Measurements from ENCODE around the gene CAPZA1.

The CAPZA1 gene

DNA sequence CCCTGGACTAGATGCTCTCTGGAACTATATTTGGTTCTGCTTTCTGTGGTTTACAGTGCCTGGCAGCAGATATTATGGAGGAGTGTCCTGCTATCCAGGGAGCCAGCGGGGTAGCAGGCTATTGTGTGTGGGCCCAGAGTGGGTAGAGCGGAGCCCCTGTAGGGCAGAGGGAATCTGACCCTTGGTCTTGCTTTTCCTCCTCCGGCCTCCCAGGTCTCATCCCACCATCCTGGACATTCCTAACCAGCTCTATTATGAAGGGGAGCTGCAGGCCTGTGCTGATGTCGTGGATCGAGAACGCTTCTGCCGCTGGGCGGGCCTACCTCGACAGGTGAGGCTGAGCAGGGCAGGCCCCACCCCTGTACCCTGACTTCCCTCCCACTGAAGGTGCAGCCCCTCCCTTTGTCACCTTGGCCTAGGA is 78.2 kb downstream of the CAPZA1 start:
- H3K27ac ChIP-seq = peak overlapping the region; percentile 68
- TF ChIP-seq, protein P1, sequence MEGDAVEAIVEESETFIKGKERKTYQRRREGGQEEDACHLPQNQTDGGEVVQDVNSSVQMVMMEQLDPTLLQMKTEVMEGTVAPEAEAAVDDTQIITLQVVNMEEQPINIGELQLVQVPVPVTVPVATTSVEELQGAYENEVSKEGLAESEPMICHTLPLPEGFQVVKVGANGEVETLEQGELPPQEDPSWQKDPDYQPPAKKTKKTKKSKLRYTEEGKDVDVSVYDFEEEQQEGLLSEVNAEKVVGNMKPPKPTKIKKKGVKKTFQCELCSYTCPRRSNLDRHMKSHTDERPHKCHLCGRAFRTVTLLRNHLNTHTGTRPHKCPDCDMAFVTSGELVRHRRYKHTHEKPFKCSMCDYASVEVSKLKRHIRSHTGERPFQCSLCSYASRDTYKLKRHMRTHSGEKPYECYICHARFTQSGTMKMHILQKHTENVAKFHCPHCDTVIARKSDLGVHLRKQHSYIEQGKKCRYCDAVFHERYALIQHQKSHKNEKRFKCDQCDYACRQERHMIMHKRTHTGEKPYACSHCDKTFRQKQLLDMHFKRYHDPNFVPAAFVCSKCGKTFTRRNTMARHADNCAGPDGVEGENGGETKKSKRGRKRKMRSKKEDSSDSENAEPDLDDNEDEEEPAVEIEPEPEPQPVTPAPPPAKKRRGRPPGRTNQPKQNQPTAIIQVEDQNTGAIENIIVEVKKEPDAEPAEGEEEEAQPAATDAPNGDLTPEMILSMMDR (conservative IDR thresholded peaks at IDR 0.05) = no peak
- TF ChIP-seq ZFX (IDR thresholded peaks at IDR 0.05) = no peak

DNA sequence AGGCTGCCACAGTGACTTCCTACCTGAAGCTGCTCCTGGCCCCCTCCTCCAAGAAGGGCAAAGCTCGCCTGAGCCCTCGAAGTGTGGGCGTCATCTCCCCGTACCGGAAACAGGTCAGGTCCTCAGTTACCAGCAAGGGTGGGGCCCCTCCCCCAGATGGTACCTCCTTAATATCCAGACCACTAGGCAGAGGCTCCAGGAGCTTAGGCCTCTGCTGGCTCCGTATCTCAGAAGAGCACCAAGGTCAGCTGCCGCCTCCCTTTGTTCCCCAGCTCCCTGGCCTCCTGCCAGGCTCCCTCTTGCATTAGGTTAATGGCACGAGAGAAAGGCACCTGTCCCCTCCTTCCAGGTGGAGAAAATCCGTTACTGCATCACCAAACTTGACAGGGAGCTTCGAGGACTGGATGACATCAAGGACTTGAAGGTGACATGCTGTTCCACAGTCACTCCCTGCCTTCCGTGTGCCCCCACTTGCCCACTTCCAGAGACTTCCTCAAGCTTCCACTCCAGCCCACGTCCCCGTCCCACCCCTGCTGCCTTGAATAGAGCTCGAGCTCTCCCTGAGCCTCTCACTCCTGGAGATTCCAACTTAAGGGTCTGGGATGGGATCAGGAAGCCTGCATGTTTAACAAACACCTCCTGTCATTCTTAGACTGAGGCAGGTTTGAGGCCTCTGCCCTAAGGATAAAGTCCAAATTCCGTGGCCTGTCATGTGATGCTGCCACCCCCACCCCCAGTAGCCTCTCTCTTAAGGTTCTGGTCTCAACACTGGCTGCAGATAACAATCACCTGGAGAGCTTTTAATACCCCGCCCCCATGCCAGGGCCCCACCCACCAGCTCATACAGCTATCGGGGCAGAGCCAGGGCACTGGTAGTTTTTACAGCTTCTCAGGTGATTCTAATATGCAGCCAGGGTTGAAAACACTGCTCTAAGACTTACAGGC is 79.0 kb downstream of the CAPZA1 start:
- TF ChIP-seq ZFX (IDR thresholded peaks at IDR 0.05) = no peak
- TF ChIP-seq, protein P1 (conservative IDR thresholded peaks at IDR 0.05) = no peak
- peak overlapping the region; percentile 68 for H3K27ac ChIP-seq

DNA sequence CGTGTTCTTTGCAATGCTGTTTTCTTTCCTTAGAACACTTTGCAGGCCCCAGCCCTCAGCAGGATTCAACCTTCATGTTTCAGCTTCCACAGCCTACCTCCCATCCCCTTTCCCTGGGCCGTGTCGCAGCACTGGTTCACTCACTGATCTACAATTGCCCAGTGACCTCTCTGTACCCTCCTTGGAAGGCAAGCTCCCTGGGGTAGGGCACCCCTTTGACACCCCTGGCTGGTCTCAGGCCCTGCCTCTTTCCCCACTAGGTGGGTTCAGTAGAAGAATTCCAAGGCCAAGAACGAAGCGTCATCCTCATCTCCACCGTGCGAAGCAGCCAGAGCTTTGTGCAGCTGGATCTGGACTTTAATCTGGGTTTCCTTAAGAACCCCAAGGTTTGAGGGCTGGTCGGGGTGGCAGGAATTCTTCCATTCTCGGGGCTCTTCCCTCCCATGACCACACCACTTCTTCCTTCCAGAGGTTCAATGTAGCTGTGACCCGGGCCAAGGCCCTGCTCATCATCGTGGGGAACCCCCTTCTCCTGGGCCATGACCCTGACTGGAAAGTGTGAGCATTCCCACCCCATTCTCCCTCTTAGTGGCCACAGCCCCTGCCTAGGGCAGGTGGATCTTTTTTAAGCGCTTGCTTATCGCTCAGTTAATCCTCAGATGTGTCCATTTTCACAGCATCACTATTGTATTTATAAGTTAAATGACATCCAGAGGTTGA is 80.0 kb downstream of the CAPZA1 start:
- peak overlapping the region; percentile 68 for H3K27ac ChIP-seq
- 0 out of 2 replicates have a peak, but pooled peaks have one; percentile 20 for TF ChIP-seq ZFX (IDR thresholded peaks at IDR 0.05)
- TF ChIP-seq, protein P1 (conservative IDR thresholded peaks at IDR 0.05) = no peak

DNA sequence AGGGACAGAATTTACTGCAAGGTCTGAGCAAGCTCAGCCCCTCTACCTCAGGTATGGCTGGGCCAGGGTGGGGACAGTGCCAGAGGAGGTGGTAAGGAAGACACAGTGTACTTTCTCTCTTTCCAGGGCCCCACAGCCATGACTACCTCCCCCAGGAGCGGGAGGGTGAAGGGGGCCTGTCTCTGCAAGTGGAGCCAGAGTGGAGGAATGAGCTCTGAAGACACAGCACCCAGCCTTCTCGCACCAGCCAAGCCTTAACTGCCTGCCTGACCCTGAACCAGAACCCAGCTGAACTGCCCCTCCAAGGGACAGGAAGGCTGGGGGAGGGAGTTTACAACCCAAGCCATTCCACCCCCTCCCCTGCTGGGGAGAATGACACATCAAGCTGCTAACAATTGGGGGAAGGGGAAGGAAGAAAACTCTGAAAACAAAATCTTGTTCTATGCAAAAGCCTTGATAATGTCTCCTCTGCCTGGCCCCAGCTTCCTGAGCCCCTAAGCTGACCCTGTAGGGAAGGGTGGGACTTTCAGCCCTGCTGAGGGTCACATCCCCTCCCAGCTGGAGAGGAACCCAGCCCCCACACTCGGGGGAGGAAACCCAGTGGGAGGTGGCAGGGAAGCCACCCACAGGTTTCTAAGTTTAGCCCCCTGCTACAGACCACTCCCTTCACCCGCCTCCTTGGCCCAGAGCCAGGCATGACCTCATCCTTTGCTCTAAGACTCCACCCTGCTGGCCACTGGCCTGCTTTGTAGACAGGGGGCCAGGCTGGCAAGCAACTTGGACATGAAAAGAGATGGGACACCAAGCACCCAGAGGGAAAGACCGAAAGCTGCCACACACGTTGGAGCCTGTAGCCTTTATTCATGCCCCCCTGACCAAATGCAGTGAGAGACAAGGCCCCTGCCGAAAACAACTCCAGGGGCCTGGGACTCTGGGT is 80.9 kb downstream of the CAPZA1 start:
- peak overlapping the region; percentile 68 for H3K27ac ChIP-seq

DNA sequence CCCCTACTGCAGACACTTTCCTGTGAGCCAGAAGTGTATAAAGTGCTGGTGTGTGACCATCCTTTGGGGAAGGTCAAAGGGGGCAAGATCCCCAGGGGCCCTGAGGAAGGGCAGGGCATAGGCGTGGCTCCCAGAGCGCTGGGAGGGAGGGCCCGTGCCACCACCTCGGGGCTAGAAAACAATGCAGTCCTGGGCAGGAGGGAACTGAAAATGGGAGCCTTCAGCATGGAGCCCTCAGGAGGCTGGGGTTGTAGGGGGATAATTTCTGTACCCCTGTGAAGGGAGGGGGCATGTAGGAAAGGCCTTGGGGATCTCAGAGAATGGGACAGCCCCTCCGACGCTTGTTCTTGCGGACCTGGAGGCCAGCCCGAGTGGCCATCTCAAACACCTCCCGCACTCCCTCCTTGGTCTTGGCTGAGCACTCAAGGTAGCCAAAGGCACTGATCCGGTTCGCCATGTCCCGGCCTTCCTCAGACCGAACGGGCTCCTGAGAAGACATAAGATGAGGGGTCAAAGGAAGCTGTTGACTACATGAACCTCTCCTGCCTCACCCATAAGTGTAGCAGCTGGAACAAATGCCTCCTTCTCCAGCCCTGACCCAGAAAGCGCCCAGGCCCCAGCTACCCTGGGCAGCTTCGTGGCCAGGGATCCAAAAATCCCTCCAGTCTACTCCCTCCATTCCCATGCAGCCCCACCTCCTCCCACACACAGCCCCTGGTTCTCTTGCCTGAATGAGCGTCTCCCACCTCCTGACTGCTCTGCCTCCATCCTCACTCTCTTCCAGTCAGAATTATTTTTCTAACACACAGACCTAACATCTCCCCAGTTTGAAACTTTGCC is 81.8 kb downstream of the CAPZA1 start:
- no peak for TF ChIP-seq ZFX (IDR thresholded peaks at IDR 0.05)
- TF ChIP-seq, protein P1 (conservative IDR thresholded peaks at IDR 0.05) = no peak
- peak overlapping the region; percentile 68 for H3K27ac ChIP-seq

More for the DNA sequence above, 80.9 kb downstream of the CAPZA1 start:
- no peak for TF ChIP-seq ZFX (IDR thresholded peaks at IDR 0.05)

DNA sequence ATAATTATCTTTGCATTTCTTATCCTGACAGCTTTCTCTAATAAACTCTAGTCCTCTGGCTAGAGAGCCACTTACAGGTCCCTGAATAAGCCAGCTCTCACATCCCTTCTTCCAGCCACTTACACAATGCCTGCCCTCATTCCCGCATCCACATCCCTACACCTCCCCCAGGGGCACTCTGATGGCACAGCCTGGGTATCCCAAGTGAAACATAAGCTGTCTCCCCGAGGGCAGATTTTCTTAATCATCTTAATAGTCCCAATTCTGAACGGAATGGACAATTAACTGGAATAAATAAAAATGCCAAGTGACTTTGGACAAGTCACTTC is 82.4 kb downstream of the CAPZA1 start:
- TF ChIP-seq, protein P1 (conservative IDR thresholded peaks at IDR 0.05) = no peak
- TF ChIP-seq ZFX (IDR thresholded peaks at IDR 0.05) = no peak
- H3K27ac ChIP-seq = peak overlapping the region; percentile 68
